Motor neuron (in vitro differentiated cells): ENCODE results near the gene DMD. TPM values are rescaled to one million over a fixed set of nuclear protein-coding genes. Genes with fewer than 3 reads are reported as not detected.

Experiments used
- ATAC-seq, 8 experiments: fragments of 200-7000 bp; cut with Tn5 transposase; replicated peaks in 6 of 8; 2 replicates each; pipeline ENCODE4 v1.8.0; 2021; ENCODE audit warnings: mild to moderate bottlenecking in 8 of 8, moderate library complexity in 8 of 8
- H3K27ac ChIP-seq, 2 donors: fragments of 250-450 bp; sonication (Bioruptor Pico); 2 replicates each; pipeline ENCODE4 v1.9.0; 2021; ENCODE audit warnings: antibody characterized with exemption in 2 of 2, mild to moderate bottlenecking in 2 of 2, moderate library complexity in 1 of 2
- H3K4me1 ChIP-seq, 2 donors: fragments of 250-450 bp; sonication (Bioruptor Pico); replicated peaks in 1 of 2; 2 replicates each; pipeline ENCODE4 v1.6.1; 2021; ENCODE audit warnings: antibody characterized with exemption in 2 of 2, mild to moderate bottlenecking in 2 of 2, moderate library complexity in 1 of 2
- H3K4me3 ChIP-seq, 5 donors: fragments of 250-450 bp; sonication (Bioruptor Pico); 2 replicates each; pipeline ENCODE4 v1.9.0; 2021; ENCODE audit warnings: antibody characterized with exemption in 5 of 5, mild to moderate bottlenecking in 5 of 5, moderate library complexity in 4 of 5
- WGBS, 10 experiments: fragments of 450-650 bp; shearing (Covaris generic); methylation state at CpG; one replicate each; pipeline ENCODE4 v1.0.0; 2022; 5-methylcytosine and 5-hydroxymethylcytosine counted together
- in situ Hi-C, 9 experiments: fragments of 400-800 bp; cut with MboI; loops; one replicate each; pipeline ENCODE4 v1.15.0; 2021; ENCODE audit warnings: low sequenced_read_pairs in 9 of 9, low pct_unique_long_range_greater_than_20kb in 2 of 9; ENCODE audit not compliant: unreplicated experiment in 9 of 9
- total RNA-seq, 8 experiments: library from RNA; unstranded; fragments of 300-600 nt; gene quantifications; 2 replicates each; pipeline versions ENCODE4 v1.2.3 to v1.2.4, GENCODE V29; 2022

DMD gene
- total RNA-seq, 8 experiments from 2014 or later: 3.9 to 378 (median 10.5) TPM

DNA sequence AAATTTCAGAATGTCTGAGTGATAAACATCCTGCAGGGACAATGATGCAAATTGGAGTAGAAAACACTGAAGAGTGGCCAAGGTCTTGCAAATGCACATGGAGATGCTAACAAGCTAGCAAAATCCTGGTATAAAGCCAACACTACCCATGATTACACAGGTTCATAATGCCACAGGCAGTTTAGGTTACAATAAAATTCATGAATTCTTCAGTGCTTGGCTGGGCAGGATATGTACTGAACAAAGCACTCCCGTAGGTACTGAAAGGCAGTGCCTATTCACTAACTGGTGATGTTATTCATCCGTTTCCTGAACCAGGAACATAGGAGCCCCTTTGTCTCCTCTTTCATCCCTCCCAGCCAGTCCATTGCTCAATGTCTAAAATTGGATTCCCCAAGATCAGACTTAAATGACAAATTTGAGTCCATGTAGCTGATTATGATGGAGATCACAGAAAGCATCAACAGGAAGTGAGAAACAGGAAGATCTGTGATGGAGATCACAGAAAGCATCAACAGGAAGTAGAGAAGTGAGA is 244.5 kb downstream of the DMD start:
- H3K4me3 ChIP-seq: no peak overlapping the region
- 0 to 40% methylated on average over 1 of the region's 2 CpGs; no CpG with 5 or more reads in 8 of the 10 experiments for WGBS, 10 experiments
- in situ Hi-C loops: no loop called here
- no peaks in the 10 kb centered on the region for H3K4me1 ChIP-seq
- no peak overlapping the region for H3K27ac ChIP-seq
- peak in 1 of 8 experiments; percentile 77 for ATAC-seq

DNA sequence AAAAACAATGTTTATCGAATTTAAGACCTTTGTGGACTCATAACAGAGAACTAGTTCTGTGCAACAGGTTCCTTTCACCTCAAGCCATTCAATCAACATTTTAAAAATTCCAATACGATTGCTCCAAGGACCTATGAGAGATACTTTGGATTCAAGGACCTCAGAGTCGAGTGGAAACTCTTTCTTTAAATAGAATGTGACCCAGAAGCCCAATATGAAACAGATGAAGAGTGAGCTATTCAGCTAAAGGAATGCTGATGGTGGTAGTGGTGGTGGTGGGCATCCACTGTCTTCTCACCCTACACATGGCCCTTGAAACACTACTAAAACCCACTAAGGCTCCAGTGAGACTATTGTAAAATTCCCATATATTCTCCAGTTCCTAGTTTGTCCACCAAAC is 257.2 kb downstream of the DMD start:
- ATAC-seq: no peak
- in situ Hi-C loops: no loop called here
- H3K27ac ChIP-seq: no peak overlapping the region
- H3K4me3 ChIP-seq: no peak overlapping the region
- 0 to 80% (median 20%) methylated on average over 1 to 2 of the region's 3 CpGs; no CpG with 5 or more reads in 5 of the 10 experiments for WGBS, 10 experiments
- H3K4me1 ChIP-seq: no peaks in the 10 kb centered on the region

DNA sequence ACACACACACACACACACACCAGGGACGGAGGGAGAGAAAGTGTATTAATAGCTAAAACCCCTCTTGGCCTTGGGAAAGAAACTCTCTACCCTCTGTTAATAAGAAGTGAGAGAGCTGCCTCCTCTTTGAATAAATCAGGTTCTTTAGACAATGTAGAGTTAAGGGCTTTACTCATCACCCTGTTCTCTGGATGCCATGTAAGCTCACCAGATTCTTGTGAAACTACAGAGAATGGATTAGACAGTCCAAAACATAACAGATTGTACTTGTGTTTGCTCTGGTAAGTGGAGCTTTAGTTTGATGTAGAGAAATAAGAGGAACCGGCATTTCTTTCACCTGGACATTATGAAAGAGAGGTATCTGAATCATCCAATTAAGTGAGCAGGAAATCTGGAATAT is 263.2 kb downstream of the DMD start:
- no peak overlapping the region for H3K27ac ChIP-seq
- ATAC-seq: no peak
- H3K4me1 ChIP-seq: no peaks in the 10 kb centered on the region
- WGBS, 10 experiments: 0 to 48% (median 33%) methylated on average over 1 to 2 of the region's 2 CpGs; no CpG with 5 or more reads in 7 of the 10 experiments
- in situ Hi-C loops: no loop called here
- H3K4me3 ChIP-seq: no peak overlapping the region

DNA sequence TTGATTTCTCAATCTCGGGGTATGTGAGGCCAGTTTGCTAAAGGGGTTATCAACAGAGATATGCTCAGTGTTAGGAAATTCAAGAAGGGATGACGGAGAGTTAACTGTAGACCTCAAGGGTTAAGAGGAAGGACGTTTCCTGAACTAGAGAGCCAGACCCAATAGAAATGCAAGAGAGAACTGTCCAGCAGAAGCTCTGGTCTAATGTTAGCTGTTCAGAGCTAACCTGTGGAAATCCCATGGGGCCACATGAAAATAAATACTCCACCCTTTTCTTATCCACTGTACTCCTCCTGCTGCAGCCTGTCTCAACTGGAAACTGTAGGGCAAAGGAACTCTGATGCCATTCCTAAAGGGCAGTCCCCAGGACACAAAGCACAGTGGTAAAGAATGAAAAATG is 274.3 kb downstream of the DMD start:
- in situ Hi-C loops: no loop called here
- 32 to 80% methylated on average over 1 to 3 of the region's 3 CpGs; no CpG with 5 or more reads in 8 of the 10 experiments for WGBS, 10 experiments

DNA sequence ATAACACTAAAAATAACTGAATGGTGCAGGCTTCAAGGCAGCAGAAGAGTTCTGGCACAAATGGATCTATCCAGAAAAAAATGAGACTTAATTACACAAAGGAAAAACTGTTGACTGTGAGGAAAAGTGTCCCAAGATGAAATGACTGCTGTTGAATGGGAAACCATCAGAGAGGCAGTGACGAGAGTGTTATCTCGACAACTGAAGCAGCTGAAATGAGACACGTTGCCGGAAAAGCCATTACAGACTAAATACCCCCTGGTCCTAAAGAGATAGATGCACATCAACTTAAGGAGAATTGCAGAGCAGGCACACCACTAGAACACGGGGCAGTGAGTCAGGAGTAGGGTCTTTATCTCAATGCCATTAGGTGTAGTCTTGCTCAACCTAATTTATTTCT is 277.8 kb downstream of the DMD start:
- in situ Hi-C loops: no loop called here
- Histone ChIP-seq H3K4me1 (no peaks in the 10 kb centered on the region), H3K27ac (no peak overlapping the region), H3K4me3 (no peak overlapping the region)
- 0 to 93% (median 42%) methylated on average over 4 to 5 of the region's 5 CpGs; no CpG with 5 or more reads in 7 of the 10 experiments for WGBS, 10 experiments
- no peak for ATAC-seq

More for the DNA sequence above, 274.3 kb downstream of the DMD start:
- ATAC-seq: no peak
- H3K27ac ChIP-seq: no peak overlapping the region
- H3K4me1 ChIP-seq: no peaks in the 10 kb centered on the region
- no peak overlapping the region for H3K4me3 ChIP-seq

DNA sequence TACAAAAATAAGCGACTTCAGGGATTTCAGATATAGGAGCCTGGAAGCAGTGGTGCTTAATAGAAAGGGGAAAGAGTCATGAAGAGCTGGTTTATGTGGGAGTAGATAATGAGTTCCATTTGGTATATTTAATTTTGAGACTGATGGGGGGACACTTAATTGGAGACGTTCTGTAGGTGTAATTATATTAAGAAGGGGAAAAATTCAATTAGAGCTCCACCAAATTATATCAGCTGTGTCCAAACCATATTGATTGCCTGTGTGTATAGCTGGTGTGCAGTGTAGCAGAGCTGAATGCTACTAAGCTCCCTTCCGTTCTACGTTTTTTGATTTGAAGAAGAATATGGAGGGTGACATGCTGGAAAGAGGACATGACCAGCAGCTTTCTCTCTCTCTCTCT is 282.3 kb downstream of the DMD start:
- ATAC-seq: no peak
- WGBS, 10 experiments: 0 to 100% (median 40%) methylated on average over 1 to 3 of the region's 4 CpGs; no CpG with 5 or more reads in 3 of the 10 experiments
- Histone ChIP-seq H3K27ac (no peak overlapping the region), H3K4me1 (no peaks in the 10 kb centered on the region), H3K4me3 (no peak overlapping the region)
- in situ Hi-C loops: no loop called here

DNA sequence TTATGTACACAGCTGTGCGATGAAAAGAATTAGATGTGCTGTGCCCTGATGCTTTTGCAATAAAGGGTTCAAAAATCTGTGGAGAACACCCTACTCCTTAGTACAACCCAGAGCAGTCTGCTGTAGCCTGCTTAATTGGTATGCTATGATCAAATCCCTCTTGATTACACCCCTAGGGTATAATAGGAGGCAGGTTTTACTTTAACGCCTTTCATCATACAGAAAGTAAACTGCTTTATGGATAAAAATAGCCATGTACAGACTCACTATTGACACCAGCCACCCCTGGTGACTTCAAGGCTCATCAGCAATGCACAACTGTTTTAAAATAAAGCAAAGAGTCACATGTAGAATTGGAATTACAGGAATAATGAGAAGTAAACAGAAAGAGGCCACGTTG is 315.3 kb downstream of the DMD start:
- ATAC-seq: peak in 5 of 8 experiments; percentile 26 to 71 (median 61)

DNA sequence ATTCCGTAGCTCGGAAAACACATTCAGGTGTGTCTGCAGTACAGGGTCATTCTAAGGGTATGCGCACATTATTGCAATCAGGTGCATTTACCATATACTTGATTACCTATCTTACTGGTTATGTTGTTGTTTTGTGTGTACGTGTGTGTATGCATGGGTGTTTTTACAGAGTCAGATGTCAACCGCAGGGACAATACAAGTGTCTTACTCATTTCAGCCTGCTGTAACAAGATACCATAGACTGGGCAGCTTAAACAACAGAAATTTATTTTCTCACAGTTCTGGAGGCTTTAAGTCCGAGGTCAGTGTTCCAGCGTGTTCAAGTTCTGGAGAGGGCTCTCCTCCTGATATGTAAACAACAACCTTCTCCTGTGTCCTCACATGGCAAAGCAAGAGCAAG is 316.7 kb downstream of the DMD start:
- no peak overlapping the region for H3K4me3 ChIP-seq
- no peak for ATAC-seq
- in situ Hi-C loops: no loop called here
- H3K27ac ChIP-seq: no peak overlapping the region
- no peaks in the 10 kb centered on the region for H3K4me1 ChIP-seq
- WGBS, 10 experiments: 8 to 100% (median 60%) methylated on average over 1 to 6 of the region's 7 CpGs; no CpG with 5 or more reads in 5 of the 10 experiments

More for the DNA sequence above, 315.3 kb downstream of the DMD start:
- H3K4me1 ChIP-seq: no peaks in the 10 kb centered on the region
- 0 to 63% (median 40%) methylated on average over 1 to 2 of the region's 3 CpGs; no CpG with 5 or more reads in 5 of the 10 experiments for WGBS, 10 experiments
- H3K4me3 ChIP-seq: no peak overlapping the region
- in situ Hi-C loops: no loop called here
- H3K27ac ChIP-seq: no peak overlapping the region

DNA sequence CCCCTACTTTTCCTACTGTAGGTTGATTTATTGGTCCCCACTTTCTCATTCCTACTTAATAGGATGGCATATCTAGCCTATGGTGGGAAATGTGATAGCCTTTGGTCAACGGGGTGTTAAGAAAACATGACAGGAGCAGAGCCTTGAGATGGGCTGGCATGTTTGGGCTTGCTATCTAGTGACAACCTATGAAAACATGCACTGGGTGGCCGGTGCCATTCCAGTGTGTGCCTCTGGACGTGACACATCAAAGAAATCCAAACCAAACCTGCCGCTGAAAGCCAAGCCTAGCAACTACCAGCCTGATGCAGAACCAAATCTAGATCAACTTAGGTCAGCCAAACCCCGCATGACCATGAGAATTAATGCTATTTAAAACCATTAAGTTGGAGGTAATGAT is 317.6 kb downstream of the DMD start:
- Histone ChIP-seq H3K4me3 (no peak overlapping the region), H3K4me1 (no peaks in the 10 kb centered on the region), H3K27ac (no peak overlapping the region)
- 0 to 39% (median 0%) methylated on average over 1 to 5 of the region's 5 CpGs; no CpG with 5 or more reads in 7 of the 10 experiments for WGBS, 10 experiments
- no peak for ATAC-seq
- in situ Hi-C loops: no loop called here

DNA sequence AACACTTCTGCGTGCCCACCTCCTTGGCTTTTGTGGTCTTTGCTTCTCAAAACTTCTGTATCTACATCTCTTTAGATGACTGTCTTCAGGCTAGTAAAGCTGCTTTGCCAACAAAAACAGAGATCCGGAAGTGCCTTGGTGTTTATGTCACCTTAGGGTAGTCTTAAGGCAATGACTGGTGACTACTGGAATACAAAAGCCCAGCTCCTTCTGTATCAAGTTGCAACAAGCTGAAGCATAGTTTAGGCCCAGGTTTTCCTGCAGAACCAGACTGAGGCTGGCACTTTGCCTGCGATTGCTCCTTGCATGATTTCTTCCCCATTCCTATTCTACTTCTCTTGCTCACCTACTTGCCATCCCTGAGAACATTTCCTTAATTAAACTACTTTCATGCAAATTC is 333.8 kb downstream of the DMD start:
- H3K4me1 ChIP-seq: no peaks in the 10 kb centered on the region
- no peak overlapping the region for H3K4me3 ChIP-seq
- ATAC-seq: no peak
- no peak overlapping the region for H3K27ac ChIP-seq
- 0 to 100% (median 76%) methylated on average over 1 to 3 of the region's 3 CpGs; no CpG with 5 or more reads in 5 of the 10 experiments for WGBS, 10 experiments
- in situ Hi-C loops: no loop called here

DNA sequence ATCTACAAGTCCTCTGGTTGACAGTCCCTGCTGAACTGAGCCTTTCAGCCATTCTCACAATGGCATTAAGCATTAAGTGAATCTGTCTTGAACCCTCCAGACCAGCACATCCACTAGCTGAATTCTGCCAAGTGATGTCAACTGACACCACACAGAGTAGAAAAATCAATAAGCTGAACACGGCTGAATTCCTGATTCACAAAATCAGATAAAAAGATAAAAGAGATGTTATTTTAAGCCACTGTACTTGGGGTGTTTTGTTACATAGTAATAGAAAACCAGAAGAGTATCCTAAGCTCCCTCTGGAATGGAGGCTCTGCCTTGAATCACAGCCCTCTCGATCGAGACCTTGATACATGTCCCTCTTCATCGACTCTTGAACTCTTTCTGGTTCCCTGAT is 336.5 kb downstream of the DMD start:
- 0 to 73% (median 41%) methylated on average over 1 to 4 of the region's 4 CpGs; no CpG with 5 or more reads in 6 of the 10 experiments for WGBS, 10 experiments
- in situ Hi-C loops: no loop called here
- Histone ChIP-seq H3K27ac (no peak overlapping the region), H3K4me3 (no peak overlapping the region), H3K4me1 (no peaks in the 10 kb centered on the region)
- ATAC-seq: no peak

DNA sequence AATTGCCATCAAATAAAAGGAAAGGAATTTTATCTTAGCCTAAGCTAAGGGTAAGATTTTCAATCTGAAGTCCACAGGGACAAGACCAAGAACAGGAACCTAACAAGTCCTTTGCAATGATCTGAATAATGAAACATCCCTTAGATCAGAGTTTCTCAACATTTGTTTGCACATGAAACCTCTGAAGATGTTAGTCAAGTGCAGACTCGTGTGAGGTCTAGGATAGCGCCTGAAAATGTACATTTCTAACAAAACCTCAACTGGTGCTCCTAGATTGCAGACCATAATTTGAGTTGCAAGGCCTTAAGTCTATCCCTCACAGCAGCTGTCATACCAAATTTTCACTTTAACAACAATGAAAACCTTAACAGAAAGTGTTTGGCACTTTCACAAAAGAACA is 337.6 kb downstream of the DMD start:
- no peak overlapping the region for H3K4me3 ChIP-seq
- no peaks in the 10 kb centered on the region for H3K4me1 ChIP-seq
- ATAC-seq: no peak
- in situ Hi-C loops: no loop called here
- no peak overlapping the region for H3K27ac ChIP-seq
- whole genome bisulfite sequencing, 10 experiments: 73 to 83% methylated on average over 2 of the region's 2 CpGs; no CpG with 5 or more reads in 8 of the 10 experiments

DNA sequence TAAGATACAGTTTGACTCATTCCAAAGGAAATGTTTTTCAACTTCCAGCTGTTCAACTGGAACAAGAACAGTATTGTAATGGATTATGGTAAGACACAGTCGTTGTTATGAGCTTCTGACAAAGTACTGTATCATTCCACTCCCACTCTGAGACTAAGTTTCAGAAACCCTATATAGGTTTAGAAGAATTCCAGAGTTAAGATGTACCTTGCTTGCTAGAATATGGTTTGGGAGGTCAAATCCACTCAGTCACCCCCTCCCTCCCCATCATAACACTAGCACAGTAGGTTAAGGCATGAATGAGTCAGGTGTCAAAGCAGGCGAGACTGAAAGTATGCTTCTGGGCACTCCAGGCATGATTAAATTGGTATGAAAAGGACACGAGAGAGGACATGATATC is 339.7 kb downstream of the DMD start:
- Histone ChIP-seq H3K4me3 (no peak overlapping the region), H3K4me1 (no peaks in the 10 kb centered on the region), H3K27ac (no peak overlapping the region)
- 0 to 40% (median 0%) methylated on average over 1 to 3 of the region's 3 CpGs; no CpG with 5 or more reads in 5 of the 10 experiments for WGBS, 10 experiments
- no peak for ATAC-seq
- in situ Hi-C loops: no loop called here

DNA sequence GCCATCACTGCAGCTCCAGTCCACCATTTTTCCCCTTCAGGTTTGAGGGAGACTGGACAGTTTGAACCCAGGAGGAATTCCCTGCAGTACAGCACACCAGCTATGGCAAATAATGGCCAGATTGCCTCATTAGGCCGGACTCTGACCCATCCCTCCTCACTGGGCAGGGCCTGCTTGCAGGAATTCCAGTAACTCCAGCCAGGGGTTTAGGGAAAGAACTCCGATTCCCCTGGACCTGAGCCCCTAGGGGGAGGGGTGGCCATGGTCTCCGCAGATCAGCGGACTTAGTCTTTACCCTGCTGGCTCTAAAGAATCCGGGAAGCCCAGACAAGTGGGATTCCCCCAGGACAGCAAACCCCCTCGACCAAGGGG is 342.8 kb downstream of the DMD start:
- WGBS, 10 experiments: 57 to 80% methylated on average over 1 to 4 of the region's 6 CpGs; no CpG with 5 or more reads in 8 of the 10 experiments

More for the DNA sequence above, 342.8 kb downstream of the DMD start:
- H3K4me1 ChIP-seq: no peaks in the 10 kb centered on the region
- H3K27ac ChIP-seq: no peak overlapping the region
- in situ Hi-C loops: no loop called here
- no peak for ATAC-seq
- no peak overlapping the region for H3K4me3 ChIP-seq
